Stimulated activated CD4-positive, alpha-beta T cell treated with anti-CD3 and anti-CD28 coated beads, Interleukin-15, amount 100 ng/mL, for 1 hour (primary cell): Measurements from ENCODE around the gene LTF.
"Not testable (repeated sequence)": the region's sequence is repeated elsewhere in the genome, so short reads cannot be mapped to it uniquely, and the experiment has no call there.

Experiments
- DNase-seq, 2 donors: peaks; one replicate each; pipeline ENCODE4 v3.0.0-alpha.2; 2020; ENCODE audit warnings: low read depth in 1 of 2, low spot score in 1 of 2

The LTF gene

DNA sequence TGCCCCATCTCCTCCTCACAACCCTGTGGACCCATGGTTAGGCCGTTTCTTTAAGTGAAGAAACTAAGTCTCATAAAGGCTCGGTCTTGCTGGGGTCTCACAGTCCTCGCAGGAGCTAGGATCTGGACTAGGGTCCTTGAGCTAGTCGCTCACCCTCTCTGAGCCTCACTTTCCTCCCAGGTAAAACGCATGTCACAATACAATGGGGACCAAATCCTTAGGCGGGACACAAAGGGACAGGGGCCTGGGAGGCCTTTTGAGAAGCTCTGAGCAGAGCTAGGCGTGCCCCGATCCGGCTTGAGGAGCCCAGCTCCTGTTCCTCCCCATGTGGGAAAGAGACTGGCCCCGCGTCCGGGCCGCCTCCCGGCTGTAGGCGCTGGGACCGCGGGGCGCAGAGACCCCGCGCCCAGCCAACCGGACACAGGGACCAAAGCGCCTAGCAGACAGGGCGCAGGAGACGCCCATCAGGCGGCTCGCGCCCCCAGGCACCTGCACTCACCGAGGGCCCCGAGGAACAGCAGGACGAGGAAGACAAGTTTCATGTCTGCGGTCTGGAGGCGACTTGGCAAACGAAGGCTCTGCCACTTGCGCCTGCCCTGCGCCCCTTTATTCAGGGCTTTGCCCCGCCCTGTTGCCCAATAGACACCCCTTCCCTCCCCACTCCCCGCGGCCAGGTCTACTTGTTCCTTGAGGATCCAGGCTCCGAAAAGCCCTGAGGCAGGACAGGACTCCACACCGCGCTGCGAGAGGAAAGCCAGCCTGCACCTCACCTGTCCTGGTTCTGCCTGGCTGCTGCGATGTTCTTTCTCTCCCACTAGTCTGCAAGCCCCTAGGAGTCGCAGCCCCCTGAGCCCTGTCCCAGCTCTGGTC is at the start of gene LTF:
TSS of gene LTF (minus strand) at position 580 of the 870 bp plus-strand sequence. CDS start at position 542, 38 bp downstream.
- no peak for DNase-seq

- DNase-seq, result no peak
These were observed 47.6 kb upstream of the LTF start for GRCh38 chr3:46512191-46512749.

- DNase-seq, result no peak
These were observed 45.0 kb upstream of the LTF start for GRCh38 chr3:46509661-46510187.

DNA sequence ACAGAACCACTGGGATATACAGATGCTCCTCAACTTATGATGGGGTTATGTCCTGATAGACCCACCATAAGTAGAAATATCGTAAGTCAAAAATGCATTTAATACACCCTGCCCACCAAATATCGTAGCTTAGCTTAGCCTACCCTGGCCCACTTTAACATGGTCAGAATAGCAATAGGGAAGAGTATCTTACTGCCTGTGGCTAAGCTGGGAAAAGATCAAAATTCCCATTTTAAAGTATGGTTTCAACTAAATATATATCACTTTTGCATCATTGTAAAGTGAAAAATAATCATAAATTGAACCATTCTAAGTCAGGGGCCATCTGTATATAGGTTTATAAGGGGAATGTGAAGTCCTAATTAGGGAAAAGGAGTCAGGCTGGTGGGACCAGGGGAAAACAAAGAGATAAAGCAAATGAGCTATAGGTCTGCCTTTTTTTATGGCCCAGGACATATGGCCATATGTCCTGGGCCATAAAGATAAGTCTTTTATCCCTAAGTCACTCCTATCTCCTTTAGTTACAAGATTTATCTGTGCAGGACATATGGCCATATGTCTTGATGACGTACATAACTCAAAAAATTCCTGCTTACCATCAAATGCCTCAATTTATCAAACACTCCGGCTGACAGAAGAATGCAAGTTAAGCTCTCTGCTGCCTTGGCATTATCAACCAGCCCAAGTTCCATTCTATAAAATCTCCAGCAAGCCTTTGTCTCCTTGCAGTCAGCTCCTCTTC is 44.3 kb upstream of the LTF start:
- no peak for DNase-seq

DNA sequence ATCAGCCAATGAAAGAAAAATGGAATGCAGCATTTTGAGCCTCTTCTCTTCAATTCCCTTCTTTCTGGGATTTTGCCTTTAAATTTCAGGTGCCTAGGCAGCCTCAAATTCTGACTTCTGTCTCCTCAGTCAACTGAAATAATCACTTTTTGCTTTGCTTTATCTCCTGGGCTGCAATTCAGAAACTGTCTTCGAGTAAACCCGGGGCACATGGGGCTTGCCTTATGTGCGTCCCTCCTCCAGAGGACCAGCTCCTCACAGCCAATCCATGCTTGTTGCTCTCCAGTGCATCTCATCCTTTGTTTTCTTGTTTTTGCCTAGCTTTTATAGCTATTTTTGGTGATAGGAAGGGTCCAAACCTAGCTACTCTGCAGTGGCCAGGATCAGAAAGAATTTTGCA is 41.8 kb upstream of the LTF start:
- no peak for DNase-seq

- no peak for DNase-seq
These were observed 41.2 kb upstream of the LTF start for GRCh38 chr3:46505953-46506352.

- no peak for DNase-seq
These were observed 40.1 kb upstream of the LTF start for GRCh38 chr3:46504789-46505188.

- DNase-seq, result no peak
These were observed 38.6 kb upstream of the LTF start for GRCh38 chr3:46503200-46503874.

GRCh38 chr3:46501702-46502101 is 37.0 kb upstream of the LTF start:
- DNase-seq, result no peak

DNA sequence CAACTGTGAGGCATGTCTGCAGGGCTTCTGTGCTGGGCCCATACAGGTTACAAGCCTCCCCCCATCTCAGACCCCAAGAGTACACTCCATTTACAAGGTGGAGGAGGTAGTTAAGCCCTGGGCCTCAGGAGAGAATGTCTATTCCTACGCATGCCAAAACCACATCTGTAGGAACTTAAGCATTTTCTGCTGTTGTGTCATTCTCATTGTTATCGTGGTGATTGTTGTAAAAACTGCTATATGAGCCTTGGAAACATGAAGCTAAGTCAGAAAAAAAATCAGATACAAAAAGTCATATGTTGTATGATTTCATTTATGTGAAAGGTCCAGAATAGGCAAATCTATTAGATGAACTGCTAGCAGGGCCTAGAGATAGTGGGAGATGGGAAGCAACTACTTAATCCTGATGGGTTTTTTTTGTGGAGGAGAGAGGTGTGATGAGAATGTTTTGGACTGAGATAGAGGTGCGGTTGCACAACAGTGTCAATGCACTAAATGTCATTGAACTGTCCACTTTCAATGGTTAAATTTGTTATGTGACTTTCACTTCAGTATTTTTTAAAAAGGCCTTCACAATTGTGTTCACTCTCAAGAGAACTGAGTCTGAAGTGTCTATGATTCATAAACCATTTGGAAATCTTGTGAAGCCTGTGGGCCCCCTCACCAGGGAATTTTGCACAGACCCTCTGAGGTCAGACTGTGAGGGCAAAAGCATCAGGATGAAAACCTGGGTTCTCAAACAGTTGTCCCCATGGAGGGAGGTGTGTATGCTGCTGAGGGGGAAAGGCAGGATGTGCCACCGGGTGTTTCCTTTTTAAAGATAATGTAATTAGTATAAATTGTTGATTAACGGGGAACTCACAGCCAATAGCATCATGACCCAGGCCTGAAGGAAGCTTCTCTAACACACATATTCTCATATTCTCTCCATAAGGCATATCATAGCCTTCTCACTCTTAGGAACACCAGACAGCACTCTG is 36.2 kb upstream of the LTF start:
- no peak for DNase-seq

GRCh38 chr3:46498916-46499519 is 34.3 kb upstream of the LTF start:
- DNase-seq, result no peak

DNA sequence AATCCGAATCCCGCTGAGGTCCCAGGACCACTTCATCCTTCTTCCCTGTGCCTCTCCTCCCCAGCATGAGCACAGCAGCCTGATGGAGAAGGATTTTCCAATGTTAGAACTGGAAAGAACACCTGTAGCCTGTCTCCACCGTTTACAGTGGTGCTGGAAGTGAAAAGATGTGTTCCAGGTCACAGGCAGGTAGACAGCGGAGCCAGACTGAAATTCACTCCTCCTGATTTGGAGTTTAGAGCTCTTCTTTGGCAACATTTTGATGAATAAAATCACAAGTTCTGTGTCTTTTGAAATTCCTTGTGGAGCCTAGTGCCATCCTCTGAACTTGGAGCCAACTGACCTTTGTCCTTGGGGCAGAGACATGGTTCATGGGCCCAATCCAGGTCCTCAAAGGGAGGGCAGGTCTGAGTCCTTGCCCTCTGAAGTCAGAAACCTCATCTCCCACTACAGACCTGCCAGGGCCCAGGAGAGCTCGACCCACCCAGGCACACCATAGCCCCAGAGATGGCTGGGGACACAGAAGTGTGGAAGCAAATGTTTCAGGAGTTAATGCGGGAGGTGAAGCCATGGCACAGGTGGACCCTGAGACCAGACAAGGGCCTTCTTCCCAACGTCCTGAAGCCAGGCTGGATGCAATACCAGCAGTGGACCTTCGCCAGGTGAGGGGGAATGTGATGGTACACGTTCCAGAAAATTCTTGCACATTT is 33.0 kb upstream of the LTF start, which contains the start of gene RTP3:
TSS of gene RTP3 (plus strand) at position 421 of the 710 bp plus-strand sequence. CDS start at position 508, 87 bp downstream.
- DNase-seq, result no peak

DNA sequence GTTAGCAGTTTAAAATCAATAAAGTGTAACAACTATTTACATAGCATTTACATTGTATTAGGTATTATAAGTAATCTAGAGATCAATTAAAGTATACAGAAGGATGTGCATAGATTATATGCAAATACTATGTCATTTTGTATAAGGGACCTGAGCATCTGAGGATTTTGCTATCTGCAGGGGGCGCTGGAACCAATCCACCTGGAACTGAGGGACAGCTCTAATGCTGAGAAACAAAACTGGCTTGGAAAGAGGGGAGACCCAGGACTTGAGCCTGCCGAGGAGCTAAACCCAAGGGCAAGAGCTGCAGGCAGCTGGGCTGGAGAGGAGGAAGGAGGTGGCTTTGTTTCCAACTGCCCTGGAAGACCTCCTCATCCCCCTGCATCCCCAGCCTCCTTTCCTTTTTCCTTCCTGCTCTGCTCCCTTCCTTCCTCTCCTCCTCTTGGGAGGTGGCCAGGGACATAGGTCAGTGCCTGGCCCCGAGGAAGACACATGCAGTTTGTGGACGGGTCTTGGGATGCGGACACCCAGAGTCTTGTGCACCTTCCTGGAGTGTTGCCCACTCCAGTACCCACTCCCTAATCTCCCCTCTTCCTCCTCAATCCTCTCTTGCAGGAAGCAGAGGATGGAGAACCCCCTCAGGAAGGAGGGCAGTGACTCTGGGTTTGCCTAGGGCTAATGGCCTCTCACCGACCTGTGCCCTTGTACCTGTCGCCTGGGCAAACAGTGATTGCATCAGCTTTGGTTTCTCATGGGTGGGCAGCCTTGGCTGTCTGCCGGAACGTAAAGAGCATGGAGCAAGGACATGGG is 32.2 kb upstream of the LTF start:
- peak; percentile 7 to 32 for DNase-seq

- no peak for DNase-seq
These were observed 31.3 kb upstream of the LTF start for GRCh38 chr3:46495901-46496456.

DNA sequence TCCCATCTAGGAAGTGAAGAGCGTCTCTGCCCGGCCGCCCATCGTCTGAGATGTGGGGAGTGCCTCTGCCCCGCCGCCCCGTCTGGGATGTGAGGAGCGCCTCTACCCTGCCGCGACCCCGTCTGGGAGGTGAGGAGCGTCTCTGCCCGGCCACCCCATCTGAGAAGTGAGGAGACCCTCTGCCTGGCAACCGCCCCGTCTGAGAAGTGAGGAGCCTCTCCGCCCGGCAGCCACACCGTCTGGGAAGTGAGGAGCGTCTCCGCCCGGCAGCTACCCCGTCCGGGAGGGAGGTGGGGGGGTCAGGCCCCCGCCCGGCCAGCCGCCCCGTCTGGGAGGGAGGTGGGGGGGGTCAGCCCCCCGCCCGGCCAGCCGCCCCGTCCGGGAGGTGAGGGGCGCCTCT is 29.8 kb upstream of the LTF start:
- not testable (repeated sequence) for DNase-seq

GRCh38 chr3:46492890-46493547 is 28.3 kb upstream of the LTF start:
- no peak for DNase-seq
